H1 (cell line): Measurements from ENCODE around the gene NDUFB10. TPM values are rescaled to one million over a fixed set of nuclear protein-coding genes. Genes with fewer than 3 reads are reported as not detected.

Experiments used
- BCL11A ChIP-seq, 2 experiments: IDR thresholded peaks; one replicate each; pipeline ENCODE4 v1.6.1; 2011; ENCODE audit warnings: low read depth in 2 of 2, low read length in 2 of 2, mild to moderate bottlenecking in 2 of 2
- GTF2F1 ChIP-seq: IDR thresholded peaks from 2 replicates; pipeline ENCODE4 v1.6.1; 2012; ENCODE audit warnings: low read depth, low read length, improper control_type of control experiment, borderline replicate concordance
- RNF2 ChIP-seq: fragments of 200-900, 300-1000 bp; sonication (generic); IDR thresholded peaks from 2 replicates; pipeline ENCODE4 v1.7.1; 2016; ENCODE audit warnings: borderline replicate concordance, low read depth, mild to moderate bottlenecking, antibody characterized with exemption, low read length; ENCODE audit not compliant: poor library complexity, severe bottlenecking; ENCODE audit errors: missing control alignments
- RXRA ChIP-seq: IDR thresholded peaks from 2 replicates; pipeline ENCODE4 v1.6.1; 2011; ENCODE audit warnings: low read depth, mild to moderate bottlenecking, low read length, moderate library complexity; ENCODE audit not compliant: insufficient read depth
- SIN3A ChIP-seq, 2 experiments: IDR thresholded peaks in 1 of 2; conservative IDR thresholded peaks in 1 of 2; 2 replicates each; pipeline ENCODE4 v1.6.1; 2011 to 2012; ENCODE audit warnings: low read length in 2 of 2, improper control_type of control experiment in 1 of 2, low read depth in 1 of 2, mild to moderate bottlenecking in 1 of 2
- USF2 ChIP-seq: IDR thresholded peaks from 2 replicates; pipeline ENCODE4 v1.6.1; 2011; ENCODE audit warnings: low read length, improper control_type of control experiment
- YY1 ChIP-seq: IDR thresholded peaks from 2 replicates; pipeline ENCODE4 v1.6.1; 2011; ENCODE audit warnings: low read depth, mild to moderate bottlenecking, low read length
- polyA plus RNA-seq, 7 experiments: library from polyadenylated mRNA; depleted of rRNA in 3 of 7; stranded (reverse) in 5 of 7; unstranded in 2 of 7; fragments of >200 nt in 5 of 7; fragments of 200-250 nt in 2 of 7; gene quantifications; 1 replicate in 5 of 7; 2 replicates in 1 of 7; 4 replicates in 1 of 7; pipeline versions ENCODE4 v1.2.1 to v1.2.3, GENCODE V29; 2011 to 2013; ENCODE audit warnings: missing spikeins in 2 of 7, mixed read lengths in 2 of 7
- total RNA-seq: library from RNA; stranded (reverse); fragmentation: NEBNext Ultra II Directional; extraction: Animal tissue kit (Norgen Biotek cat#: 25700); gene quantifications from 2 replicates; pipeline ENCODE4 v1.2.1, GENCODE V29; 2021

Gene NDUFB10
- total and polyA plus RNA-seq, 2 of the 8 experiments (the other 6 are each of a cell fraction or from before 2014, with no cell fraction given) = 183 to 194 TPM

GRCh38 chr16:1961651-1962067 lies 2.3 kb downstream of the NDUFB10 start (continued):
- no peak for TF ChIP-seq USF2
- no peak for TF ChIP-seq RXRA
- no peak for TF ChIP-seq RNF2
- no peak for TF ChIP-seq GTF2F1
- 0 out of 4 replicates have a peak, but pooled peaks of 1 of the 2 experiments have one; percentile 19 for TF ChIP-seq SIN3A (conservative IDR thresholded peaks at IDR 0.05 in 1 of 2, IDR thresholded peaks at IDR 0.05 in 1 of 2; ENCODE audit: low read depth in 1 of 2, low read length in 2 of 2)
- no peak for TF ChIP-seq BCL11A (IDR thresholded peaks at IDR 0.05; ENCODE audit: low read depth in 2 of 2, low read length in 2 of 2)
- TF ChIP-seq YY1 = no peak
